ENCODE data around the gene SCFD1. TPM values are rescaled to one million over a fixed set of nuclear protein-coding genes. Genes with fewer than 3 reads are reported as not detected.

SCFD1 gene
- total RNA-seq, 2 donors from 2014 or later: 46.8 to 58.3 TPM

- H3K27ac ChIP-seq: no peak overlapping the region
- H3K36me3 ChIP-seq: peaks cover 24% of the 10 kb centered on the region
Measured at GRCh38 chr14:30656190-30656632, 34.1 kb downstream of the SCFD1 start.

GRCh38 chr14:30657050-30657449 is 34.9 kb downstream of the SCFD1 start:
- no peaks in the 10 kb centered on the region for H3K4me1 ChIP-seq (ENCODE audit: control insufficient read depth in 1 of 2, low read depth in 2 of 2)
- H3K36me3 ChIP-seq: peaks cover 19% of the 10 kb centered on the region
- no peak for DNase-seq (ENCODE audit: low spot score)
- H3K4me3 ChIP-seq: no peak overlapping the region
- no peaks in the 10 kb centered on the region for H3K9me3 ChIP-seq
- TF ChIP-seq CTCF (IDR thresholded peaks at IDR 0.05): no peak
- H3K27me3 ChIP-seq (replicated peaks; ENCODE audit: insufficient read depth): no peaks in the 10 kb centered on the region
- ATAC-seq (ENCODE audit: insufficient number of reproducible peaks, low FRiP score, low read depth): no peak
- H3K27ac ChIP-seq: no peak overlapping the region

More at GRCh38 chr14:30656190-30656632, 34.1 kb downstream of the SCFD1 start:
- no peaks in the 10 kb centered on the region for H3K4me1 ChIP-seq (ENCODE audit: control insufficient read depth in 1 of 2, low read depth in 2 of 2)
- peak; percentile 38 for TF ChIP-seq CTCF (IDR thresholded peaks at IDR 0.05)
- no peak overlapping the region for H3K4me3 ChIP-seq
- H3K27me3 ChIP-seq (replicated peaks; ENCODE audit: insufficient read depth): no peaks in the 10 kb centered on the region
- DNase-seq (ENCODE audit: low spot score) (no peak), ATAC-seq (ENCODE audit: insufficient number of reproducible peaks, low FRiP score, low read depth) (no peak)
- no peaks in the 10 kb centered on the region for H3K9me3 ChIP-seq

- no peak overlapping the region for H3K27ac ChIP-seq
- peak; percentile 13 for TF ChIP-seq CTCF (IDR thresholded peaks at IDR 0.05)
- no peaks in the 10 kb centered on the region for H3K27me3 ChIP-seq (replicated peaks; ENCODE audit: insufficient read depth)
- H3K4me3 ChIP-seq: no peak overlapping the region
- DNase-seq (ENCODE audit: low spot score) (no peak), ATAC-seq (ENCODE audit: insufficient number of reproducible peaks, low FRiP score, low read depth) (no peak)
- H3K36me3 ChIP-seq: peaks cover 14% of the 10 kb centered on the region
- H3K9me3 ChIP-seq: no peaks in the 10 kb centered on the region
- H3K4me1 ChIP-seq (ENCODE audit: control insufficient read depth in 1 of 2, low read depth in 2 of 2): no peaks in the 10 kb centered on the region
Measured at GRCh38 chr14:30657606-30658163, 35.6 kb downstream of the SCFD1 start.

- Histone ChIP-seq H3K27me3 (replicated peaks; ENCODE audit: insufficient read depth) (no peaks in the 10 kb centered on the region), H3K4me1 (ENCODE audit: control insufficient read depth in 1 of 2, low read depth in 2 of 2) (no peaks in the 10 kb centered on the region), H3K9me3 (no peaks in the 10 kb centered on the region), H3K36me3 (peaks cover 15% of the 10 kb centered on the region), H3K27ac (no peak overlapping the region), H3K4me3 (no peak overlapping the region)
- ATAC-seq (ENCODE audit: insufficient number of reproducible peaks, low FRiP score, low read depth): no peak
- TF ChIP-seq CTCF (IDR thresholded peaks at IDR 0.05): no peak
- no peak for DNase-seq (ENCODE audit: low spot score)
Measured at GRCh38 chr14:30658645-30659044, 36.5 kb downstream of the SCFD1 start.

- H3K27me3 ChIP-seq (replicated peaks; ENCODE audit: insufficient read depth): no peaks in the 10 kb centered on the region
- H3K4me1 ChIP-seq (ENCODE audit: control insufficient read depth in 1 of 2, low read depth in 2 of 2): no peaks in the 10 kb centered on the region
- no peak overlapping the region for H3K27ac ChIP-seq
- no peak overlapping the region for H3K4me3 ChIP-seq
- H3K36me3 ChIP-seq: no peaks in the 10 kb centered on the region
- no peak for DNase-seq (ENCODE audit: low spot score)
- TF ChIP-seq CTCF (IDR thresholded peaks at IDR 0.05): no peak
- ATAC-seq (ENCODE audit: insufficient number of reproducible peaks, low FRiP score, low read depth): no peak
- H3K9me3 ChIP-seq: no peaks in the 10 kb centered on the region
Measured at GRCh38 chr14:30669594-30669993, 47.5 kb downstream of the SCFD1 start.

Measured in thoracic aorta (tissue), 2 donors.